ENCODE data around the gene USP48. TPM values are rescaled to one million over a fixed set of nuclear protein-coding genes. Genes with fewer than 3 reads are reported as not detected.

USP48 gene
- total and polyA plus RNA-seq, 3 experiments from 2014 or later, result 41.4 to 61.5 (median 60.6) TPM

DNA sequence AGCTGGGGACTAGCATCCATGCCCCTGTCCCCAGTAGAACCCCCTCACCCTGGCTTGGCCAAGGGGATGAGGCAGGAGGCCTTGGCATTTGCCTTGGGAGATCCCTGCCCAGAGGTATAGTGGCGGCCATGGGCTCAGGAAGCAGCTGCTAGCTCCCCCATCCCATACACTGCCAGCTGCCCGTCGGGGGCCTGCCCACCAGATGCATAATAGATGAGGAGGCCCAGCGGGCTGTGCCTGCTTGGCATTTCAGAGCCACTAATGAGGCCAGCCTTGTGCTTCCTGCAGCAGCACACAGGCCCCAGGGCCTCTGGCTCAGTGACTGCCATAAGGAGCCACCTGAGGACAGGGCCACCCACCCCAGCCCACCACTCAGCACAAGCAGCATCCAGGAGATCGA, 137.4 kb downstream of the USP48 start:
- peaks cover 30 to 55% of the 10 kb centered on the region in 2 donors for H3K27me3 Mint-ChIP-seq
- H3K9me3 Mint-ChIP-seq, result no peaks in the 10 kb centered on the region
- no peaks in the 10 kb centered on the region for H3K36me3 Mint-ChIP-seq
- no peak overlapping the region for H3K27ac Mint-ChIP-seq
- ChIA-PET CTCF (no interaction called here), POLR2A (no interaction called here)
- no peaks in the 10 kb centered on the region for H3K9me3 ChIP-seq (ENCODE audit: low read length)
- peaks cover 0 to 2% (median 0%) of the 10 kb centered on the region in 3 donors for H3K4me1 Mint-ChIP-seq
- peaks cover 2% of the 10 kb centered on the region for H3K4me1 ChIP-seq (ENCODE audit: insufficient read depth, low read length)
- no peak overlapping the region for H3K4me3 ChIP-seq (ENCODE audit: low read length)
- no peak for DNase-seq
- H3K4me3 Mint-ChIP-seq, result no peak overlapping the region
- H3K36me3 ChIP-seq (ENCODE audit: insufficient read depth, low read length), result no peaks in the 10 kb centered on the region
- peaks cover 6% of the 10 kb centered on the region for H3K27me3 ChIP-seq (ENCODE audit: insufficient read depth, low read length, poor library complexity, severe bottlenecking)
- H3K27ac ChIP-seq (ENCODE audit: low read depth, low read length), result no peak overlapping the region

DNA sequence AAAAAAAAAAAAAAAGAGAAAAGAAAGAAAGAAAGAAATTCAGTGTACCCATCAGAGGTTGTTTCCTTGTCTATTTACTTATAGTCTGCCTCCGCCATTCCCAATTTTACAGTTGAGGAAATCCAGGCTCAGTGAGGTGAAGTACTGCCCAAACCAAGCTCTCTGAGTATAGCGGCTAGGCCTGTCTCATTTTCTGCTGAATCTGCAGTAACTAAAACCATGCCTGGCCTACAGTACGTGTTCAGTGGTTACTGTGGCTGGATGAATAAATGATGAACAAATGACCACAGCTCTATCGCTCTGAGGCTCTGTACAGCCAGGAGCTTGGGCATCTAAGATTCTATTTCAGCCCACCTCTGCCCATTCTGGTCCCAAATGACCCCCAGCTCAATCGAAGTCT, 138.0 kb downstream of the USP48 start:
- no peaks in the 10 kb centered on the region for H3K36me3 ChIP-seq (ENCODE audit: insufficient read depth, low read length)
- Mint-ChIP-seq H3K27me3 (peaks cover 30 to 60% of the 10 kb centered on the region in 2 donors), H3K4me1 (peaks cover 0 to 2% (median 0%) of the 10 kb centered on the region in 3 donors), H3K36me3 (no peaks in the 10 kb centered on the region), H3K27ac (no peak overlapping the region), H3K9me3 (no peaks in the 10 kb centered on the region), H3K4me3 (no peak overlapping the region)
- no peak overlapping the region for H3K27ac ChIP-seq (ENCODE audit: low read depth, low read length)
- no peak for DNase-seq
- CTCF ChIA-PET, result no interaction called here
- H3K27me3 ChIP-seq (ENCODE audit: insufficient read depth, low read length, poor library complexity, severe bottlenecking), result peaks cover 6% of the 10 kb centered on the region
- POLR2A ChIA-PET, result no interaction called here
- H3K4me3 ChIP-seq (ENCODE audit: low read length), result no peak overlapping the region
- H3K4me1 ChIP-seq (ENCODE audit: insufficient read depth, low read length), result no peaks in the 10 kb centered on the region
- H3K9me3 ChIP-seq (ENCODE audit: low read length), result no peaks in the 10 kb centered on the region

DNA sequence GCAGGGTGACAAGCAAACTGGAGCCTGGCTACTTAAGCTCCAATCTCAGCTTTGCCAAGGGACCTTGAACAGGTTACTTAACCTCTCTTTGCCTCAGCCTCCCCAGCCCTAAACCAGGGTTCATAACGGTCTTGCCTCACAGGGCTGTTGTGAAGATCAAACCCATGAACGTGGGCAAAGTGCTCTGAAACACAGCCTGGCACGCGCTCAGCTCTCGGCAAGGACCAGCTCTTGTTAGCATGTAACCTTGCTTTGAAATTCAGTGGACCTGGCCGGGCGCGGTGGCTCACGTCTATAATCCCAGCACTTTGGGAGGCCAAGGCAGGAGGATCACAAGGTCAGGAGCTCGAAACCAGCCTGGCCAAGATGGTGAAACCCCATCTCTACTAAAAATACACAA, 138.6 kb downstream of the USP48 start:
- H3K9me3 ChIP-seq (ENCODE audit: low read length), result no peaks in the 10 kb centered on the region

DNA sequence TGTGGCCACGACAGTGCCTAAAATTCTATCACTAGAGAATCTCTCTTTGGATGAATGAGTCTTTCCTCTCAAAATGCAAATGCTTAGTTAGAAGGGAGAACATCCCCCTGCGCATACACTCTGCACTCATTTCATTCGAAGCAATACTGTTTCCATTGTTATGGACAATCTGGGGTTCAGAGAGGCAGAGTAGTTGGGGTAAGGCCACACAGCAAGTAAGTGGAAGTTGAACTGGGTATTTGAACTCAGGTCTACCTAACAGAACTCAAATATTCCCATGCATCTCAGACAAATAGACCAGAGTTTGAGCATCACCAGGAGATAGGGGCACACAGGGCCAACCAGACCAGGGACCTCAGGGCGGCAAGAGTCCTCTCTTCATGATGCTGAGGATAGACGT, 139.3 kb downstream of the USP48 start:
- no peak overlapping the region for H3K27ac ChIP-seq (ENCODE audit: low read depth, low read length)
- Mint-ChIP-seq H3K4me1 (no peaks in the 10 kb centered on the region), H3K27ac (no peak overlapping the region), H3K27me3 (peaks cover 24 to 60% of the 10 kb centered on the region in 2 donors), H3K9me3 (no peaks in the 10 kb centered on the region), H3K4me3 (no peak overlapping the region), H3K36me3 (no peaks in the 10 kb centered on the region)
- no peaks in the 10 kb centered on the region for H3K9me3 ChIP-seq (ENCODE audit: low read length)
- CTCF ChIA-PET, result no interaction called here
- peaks cover 6% of the 10 kb centered on the region for H3K27me3 ChIP-seq (ENCODE audit: insufficient read depth, low read length, poor library complexity, severe bottlenecking)
- H3K36me3 ChIP-seq (ENCODE audit: insufficient read depth, low read length), result no peaks in the 10 kb centered on the region
- POLR2A ChIA-PET, result no interaction called here
- no peaks in the 10 kb centered on the region for H3K4me1 ChIP-seq (ENCODE audit: insufficient read depth, low read length)
- no peak for DNase-seq
- no peak overlapping the region for H3K4me3 ChIP-seq (ENCODE audit: low read length)

More for the DNA sequence above, 138.6 kb downstream of the USP48 start:
- no peak for DNase-seq
- Mint-ChIP-seq H3K9me3 (no peaks in the 10 kb centered on the region), H3K27ac (no peak overlapping the region), H3K4me1 (peaks cover 0 to 2% (median 0%) of the 10 kb centered on the region in 3 donors), H3K36me3 (no peaks in the 10 kb centered on the region), H3K4me3 (no peak overlapping the region), H3K27me3 (peaks cover 27 to 60% of the 10 kb centered on the region in 2 donors)
- peaks cover 6% of the 10 kb centered on the region for H3K27me3 ChIP-seq (ENCODE audit: insufficient read depth, low read length, poor library complexity, severe bottlenecking)
- ChIA-PET CTCF (no interaction called here), POLR2A (no interaction called here)
- no peak overlapping the region for H3K27ac ChIP-seq (ENCODE audit: low read depth, low read length)
- H3K4me1 ChIP-seq (ENCODE audit: insufficient read depth, low read length), result no peaks in the 10 kb centered on the region
- H3K36me3 ChIP-seq (ENCODE audit: insufficient read depth, low read length), result no peaks in the 10 kb centered on the region
- H3K4me3 ChIP-seq (ENCODE audit: low read length), result no peak overlapping the region

DNA sequence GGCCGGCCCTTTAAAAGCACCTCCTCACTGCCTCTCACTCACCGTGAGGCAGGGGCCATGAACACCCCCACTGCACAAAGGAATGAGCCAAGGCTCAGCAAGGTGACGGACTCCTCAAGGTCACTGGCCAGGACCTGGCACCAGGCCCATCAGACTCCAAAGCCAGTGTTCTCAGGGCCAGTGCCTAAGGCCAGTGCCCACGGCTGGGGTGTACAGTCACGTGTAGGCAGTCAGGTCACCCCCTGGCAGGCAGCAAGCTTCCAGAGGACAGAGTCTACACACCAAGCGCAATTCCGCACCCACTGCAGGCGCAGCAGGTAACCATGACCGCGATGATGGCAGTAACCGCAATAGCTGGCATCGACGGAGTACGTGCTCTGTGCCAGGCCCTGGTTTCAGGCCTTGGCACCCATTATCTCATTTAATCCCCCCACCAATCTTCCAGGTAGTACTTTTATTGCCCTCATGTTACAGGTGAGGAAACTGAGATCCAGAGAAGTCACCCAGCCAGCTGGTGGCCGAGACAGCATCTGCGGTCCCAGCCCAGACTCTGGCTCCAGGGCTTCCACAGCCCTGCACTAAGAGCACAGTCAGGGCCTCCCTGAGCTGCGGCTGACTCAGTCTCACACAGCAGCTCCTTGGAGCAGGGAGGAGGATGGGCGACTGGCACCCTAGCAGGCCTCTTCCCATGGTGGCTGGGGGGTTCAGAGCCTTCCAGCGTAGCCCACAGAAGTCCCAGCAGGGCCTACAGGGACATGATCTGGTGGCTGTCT, 140.8 kb downstream of the USP48 start:
- peaks cover 17 to 54% of the 10 kb centered on the region in 2 donors for H3K27me3 Mint-ChIP-seq
- no peaks in the 10 kb centered on the region for H3K4me1 Mint-ChIP-seq
- H3K36me3 ChIP-seq (ENCODE audit: insufficient read depth, low read length), result no peaks in the 10 kb centered on the region
- H3K27ac Mint-ChIP-seq, result no peak overlapping the region
- peaks cover 5% of the 10 kb centered on the region for H3K27me3 ChIP-seq (ENCODE audit: insufficient read depth, low read length, poor library complexity, severe bottlenecking)
- no peaks in the 10 kb centered on the region for H3K9me3 ChIP-seq (ENCODE audit: low read length)
- POLR2A ChIA-PET, result no interaction called here
- no peaks in the 10 kb centered on the region for H3K4me1 ChIP-seq (ENCODE audit: insufficient read depth, low read length)
- H3K27ac ChIP-seq (ENCODE audit: low read depth, low read length), result no peak overlapping the region
- H3K4me3 ChIP-seq (ENCODE audit: low read length), result no peak overlapping the region
- CTCF ChIA-PET, result no interaction called here
- H3K36me3 Mint-ChIP-seq, result no peaks in the 10 kb centered on the region
- no peak for DNase-seq
- no peak overlapping the region for H3K4me3 Mint-ChIP-seq
- H3K9me3 Mint-ChIP-seq, result no peaks in the 10 kb centered on the region

DNA sequence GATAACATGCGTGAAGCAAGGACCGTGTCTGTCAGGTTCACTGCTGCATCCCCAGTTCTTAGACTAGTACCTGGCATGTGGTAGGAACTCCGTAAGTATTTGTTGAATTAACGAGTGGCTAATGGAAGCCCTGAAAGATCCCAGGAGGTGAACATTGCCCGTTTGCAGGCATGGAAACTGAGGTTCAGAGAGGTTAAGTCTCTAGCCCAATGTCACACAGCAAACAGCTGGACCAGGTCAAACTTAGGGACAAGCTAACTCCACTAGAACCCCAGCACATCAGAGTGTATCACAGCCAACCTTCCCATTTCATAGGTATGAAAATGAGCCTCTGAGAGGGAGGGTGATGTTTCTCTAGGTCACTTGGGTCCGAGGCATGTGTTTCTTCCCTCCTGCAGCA, 141.4 kb downstream of the USP48 start:
- no peaks in the 10 kb centered on the region for H3K9me3 Mint-ChIP-seq
- ChIA-PET CTCF (no interaction called here), POLR2A (no interaction called here)
- Histone ChIP-seq H3K36me3 (ENCODE audit: insufficient read depth, low read length) (no peaks in the 10 kb centered on the region), H3K27ac (ENCODE audit: low read depth, low read length) (no peak overlapping the region), H3K4me1 (ENCODE audit: insufficient read depth, low read length) (no peaks in the 10 kb centered on the region), H3K27me3 (ENCODE audit: insufficient read depth, low read length, poor library complexity, severe bottlenecking) (no peaks in the 10 kb centered on the region), H3K9me3 (ENCODE audit: low read length) (no peaks in the 10 kb centered on the region), H3K4me3 (ENCODE audit: low read length) (no peak overlapping the region)
- peaks cover 13 to 49% of the 10 kb centered on the region in 2 donors for H3K27me3 Mint-ChIP-seq
- no peak overlapping the region for H3K4me3 Mint-ChIP-seq
- DNase-seq, result no peak
- H3K36me3 Mint-ChIP-seq, result no peaks in the 10 kb centered on the region
- H3K27ac Mint-ChIP-seq, result peak overlapping the region in 1 of 8 donors; percentile 38
- no peaks in the 10 kb centered on the region for H3K4me1 Mint-ChIP-seq

DNA sequence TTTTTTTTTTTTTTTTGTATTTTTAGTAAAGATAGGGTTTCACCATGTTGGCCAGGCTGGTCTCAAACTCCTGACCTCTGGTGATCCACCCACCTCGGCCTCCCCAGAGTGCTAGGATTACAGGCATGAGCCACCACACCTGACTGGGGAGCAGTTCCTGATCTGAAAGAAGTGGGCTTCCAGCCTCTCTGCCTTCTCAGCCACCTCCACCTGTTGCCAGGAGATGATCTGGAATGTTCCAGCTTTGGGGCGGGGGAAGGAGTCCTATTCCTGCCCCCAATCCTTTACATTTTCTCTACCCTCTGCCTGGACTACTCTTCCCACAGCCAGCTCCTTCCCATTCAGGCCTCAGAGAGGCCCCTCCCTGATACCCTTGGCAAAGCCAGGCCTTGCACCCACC, 141.9 kb downstream of the USP48 start:
- Histone ChIP-seq H3K4me1 (ENCODE audit: insufficient read depth, low read length) (no peaks in the 10 kb centered on the region), H3K27me3 (ENCODE audit: insufficient read depth, low read length, poor library complexity, severe bottlenecking) (no peaks in the 10 kb centered on the region), H3K9me3 (ENCODE audit: low read length) (no peaks in the 10 kb centered on the region), H3K4me3 (ENCODE audit: low read length) (no peak overlapping the region), H3K36me3 (ENCODE audit: insufficient read depth, low read length) (no peaks in the 10 kb centered on the region), H3K27ac (ENCODE audit: low read depth, low read length) (no peak overlapping the region)
- Mint-ChIP-seq H3K9me3 (no peaks in the 10 kb centered on the region), H3K27ac (peak overlapping the region in 1 of 8 donors; percentile 82), H3K36me3 (no peaks in the 10 kb centered on the region), H3K27me3 (peaks cover 8 to 47% of the 10 kb centered on the region in 2 donors), H3K4me3 (no peak overlapping the region), H3K4me1 (no peaks in the 10 kb centered on the region)
- DNase-seq, result no peak
- ChIA-PET CTCF (no interaction called here), POLR2A (no interaction called here)

DNA sequence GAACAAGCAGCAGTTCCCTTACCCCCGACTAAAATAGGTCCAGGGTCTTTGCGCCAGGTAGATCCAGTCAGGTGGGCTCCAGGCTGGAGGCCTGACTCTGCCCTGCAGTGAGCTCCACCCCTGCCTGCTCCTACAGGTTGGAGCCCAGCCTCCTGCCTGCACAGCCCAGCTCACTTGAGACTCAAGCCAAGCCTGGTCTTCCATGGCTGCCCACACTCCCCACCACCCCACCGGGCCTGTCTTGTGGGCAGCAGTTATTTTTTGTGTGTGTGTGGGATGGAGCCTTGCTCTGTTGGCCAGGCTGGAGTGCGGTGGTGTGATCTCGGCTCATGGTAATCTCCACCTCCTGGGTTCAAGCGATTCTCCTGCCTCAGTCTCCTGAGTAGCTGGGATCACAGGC, 142.3 kb downstream of the USP48 start:
- no peaks in the 10 kb centered on the region for H3K4me1 Mint-ChIP-seq
- no peak overlapping the region for H3K4me3 Mint-ChIP-seq
- no peak for DNase-seq
- no peaks in the 10 kb centered on the region for H3K36me3 Mint-ChIP-seq
- Histone ChIP-seq H3K4me3 (ENCODE audit: low read length) (no peak overlapping the region), H3K27me3 (ENCODE audit: insufficient read depth, low read length, poor library complexity, severe bottlenecking) (no peaks in the 10 kb centered on the region), H3K9me3 (ENCODE audit: low read length) (no peaks in the 10 kb centered on the region), H3K36me3 (ENCODE audit: insufficient read depth, low read length) (no peaks in the 10 kb centered on the region), H3K27ac (ENCODE audit: low read depth, low read length) (peak overlapping the region; percentile 54), H3K4me1 (ENCODE audit: insufficient read depth, low read length) (no peaks in the 10 kb centered on the region)
- no peaks in the 10 kb centered on the region for H3K9me3 Mint-ChIP-seq
- no peak overlapping the region for H3K27ac Mint-ChIP-seq
- H3K27me3 Mint-ChIP-seq, result peaks cover 5 to 43% of the 10 kb centered on the region in 2 donors
- CTCF ChIA-PET, result no interaction called here
- POLR2A ChIA-PET, result no interaction called here
